COLO668 (cell line): ENCODE measurements around the gene RBM17.
"Not testable (repeated sequence)": the region's sequence is repeated elsewhere in the genome, so short reads cannot be mapped to it uniquely, and the experiment has no call there.

Experiments used
- DNase-seq: peaks from one replicate; lab custom pipeline; 2025; ENCODE audit not compliant: unreplicated experiment; lab: John Stamatoyannopoulos, UW

The RBM17 gene

DNA sequence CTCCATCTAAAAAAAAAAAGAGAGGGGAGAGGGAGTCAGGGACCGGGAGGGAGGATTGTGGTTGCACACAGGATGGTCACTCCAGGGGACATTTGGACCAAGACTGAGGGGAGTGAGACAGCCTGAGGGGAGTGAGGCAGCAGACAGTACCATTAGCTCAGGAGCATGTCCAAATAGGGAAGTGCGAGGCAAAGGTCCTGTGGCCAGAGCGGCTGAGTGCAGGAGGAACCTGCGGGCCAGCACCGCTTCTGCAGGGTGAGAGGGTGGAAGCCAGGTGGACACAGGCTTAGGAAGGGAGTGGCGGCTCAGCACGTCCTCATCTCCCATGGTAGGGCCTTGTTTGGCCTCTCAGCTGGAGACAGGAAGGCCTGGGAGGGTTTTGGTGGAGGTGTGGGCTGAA is 65.0 kb downstream of the RBM17 start:
- no peak for DNase-seq

DNA sequence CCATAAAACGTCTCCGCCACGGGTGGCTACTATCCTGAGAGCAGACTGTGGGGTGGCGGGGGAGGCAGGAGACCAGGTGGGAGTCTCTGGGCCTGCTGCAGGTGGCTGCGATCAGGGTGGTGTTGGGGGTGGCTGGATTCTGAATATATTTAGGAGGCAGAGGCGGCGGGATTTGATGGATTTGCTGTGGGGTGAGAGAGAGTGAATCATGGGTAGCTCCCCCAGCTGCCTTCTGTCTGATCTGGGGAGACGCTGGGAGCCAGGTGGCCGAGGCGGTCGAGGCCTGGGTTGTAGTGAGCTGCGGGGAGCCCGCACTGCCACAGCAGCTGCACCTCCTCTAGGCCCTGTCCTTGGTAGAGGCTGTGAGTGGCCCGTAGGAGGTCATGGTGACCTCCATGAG is 65.7 kb downstream of the RBM17 start:
- DNase-seq = no peak

DNA sequence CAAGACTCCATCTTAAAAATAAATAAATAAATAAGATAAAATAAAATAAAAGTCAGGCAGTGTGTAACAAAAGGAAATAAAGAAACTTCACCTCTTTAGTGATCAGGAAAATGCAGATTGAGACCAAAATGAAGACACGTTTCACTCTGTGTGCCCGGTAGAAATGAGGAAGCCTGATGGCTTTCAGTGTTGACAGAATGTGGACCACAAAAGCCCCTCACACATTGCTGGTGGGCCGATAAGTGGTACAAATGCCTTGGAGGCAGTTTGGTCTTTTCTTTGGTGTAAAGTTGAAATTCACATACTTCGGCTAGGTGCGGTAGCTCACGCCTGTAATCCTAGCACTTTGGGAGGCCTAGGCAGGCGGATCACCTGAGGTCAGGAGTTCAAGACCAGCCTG is 69.4 kb downstream of the RBM17 start:
- DNase-seq = no peak

DNA sequence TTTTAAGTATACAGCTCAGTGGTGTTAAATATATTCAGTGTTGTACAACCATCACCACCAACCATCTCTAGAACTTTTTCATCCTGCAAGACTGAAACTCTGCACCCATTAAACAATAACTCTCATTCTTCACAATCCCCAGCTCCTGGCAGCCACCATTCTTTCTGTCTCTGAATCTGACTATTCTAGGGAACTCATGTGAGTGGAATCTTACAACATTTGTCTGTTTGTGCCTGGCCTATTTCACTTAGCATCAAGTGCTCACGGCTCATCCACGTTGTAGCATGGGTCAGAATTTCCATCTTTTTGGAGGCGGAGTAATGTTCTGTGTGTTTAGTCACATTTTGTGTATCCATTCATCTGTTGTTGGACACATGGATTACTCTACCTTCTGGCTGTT is 73.1 kb downstream of the RBM17 start:
- no peak for DNase-seq

DNA sequence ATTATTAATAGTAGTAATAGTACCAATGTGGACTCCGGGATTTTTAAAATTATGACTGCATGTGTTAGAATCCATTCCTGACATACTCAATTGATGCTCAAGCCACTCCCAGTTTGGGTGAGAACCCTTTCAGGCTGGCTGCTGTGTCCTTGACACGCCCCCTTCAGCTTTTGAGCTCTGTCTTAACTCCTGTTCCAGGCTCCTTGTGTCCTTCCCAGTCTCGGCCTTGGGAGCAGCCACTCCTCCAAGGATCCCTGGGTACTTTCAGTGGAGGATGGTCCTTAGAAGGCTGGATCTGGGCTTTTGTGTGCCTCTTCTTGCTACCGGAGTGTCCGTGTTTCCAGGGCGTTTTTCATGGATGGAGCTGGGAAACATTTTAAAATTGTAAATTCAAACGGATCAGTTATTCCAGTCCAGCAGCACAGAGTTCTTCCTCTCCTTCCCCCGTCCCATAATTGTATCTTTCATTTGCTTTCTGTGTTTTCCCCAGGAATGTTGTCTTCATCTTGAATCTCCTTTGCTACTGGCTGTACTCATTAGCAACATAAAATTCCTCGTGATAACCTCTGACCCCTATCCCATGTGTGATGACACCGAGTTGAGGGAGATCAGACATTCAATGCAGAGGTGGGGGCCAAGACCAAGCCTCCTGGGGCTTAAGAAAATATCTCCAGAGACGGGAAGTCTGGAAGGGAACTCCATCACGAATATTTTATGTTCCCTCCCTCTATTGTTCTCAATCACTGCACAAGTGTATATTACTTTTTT is 73.9 kb downstream of the RBM17 start:
- no peak for DNase-seq

DNA sequence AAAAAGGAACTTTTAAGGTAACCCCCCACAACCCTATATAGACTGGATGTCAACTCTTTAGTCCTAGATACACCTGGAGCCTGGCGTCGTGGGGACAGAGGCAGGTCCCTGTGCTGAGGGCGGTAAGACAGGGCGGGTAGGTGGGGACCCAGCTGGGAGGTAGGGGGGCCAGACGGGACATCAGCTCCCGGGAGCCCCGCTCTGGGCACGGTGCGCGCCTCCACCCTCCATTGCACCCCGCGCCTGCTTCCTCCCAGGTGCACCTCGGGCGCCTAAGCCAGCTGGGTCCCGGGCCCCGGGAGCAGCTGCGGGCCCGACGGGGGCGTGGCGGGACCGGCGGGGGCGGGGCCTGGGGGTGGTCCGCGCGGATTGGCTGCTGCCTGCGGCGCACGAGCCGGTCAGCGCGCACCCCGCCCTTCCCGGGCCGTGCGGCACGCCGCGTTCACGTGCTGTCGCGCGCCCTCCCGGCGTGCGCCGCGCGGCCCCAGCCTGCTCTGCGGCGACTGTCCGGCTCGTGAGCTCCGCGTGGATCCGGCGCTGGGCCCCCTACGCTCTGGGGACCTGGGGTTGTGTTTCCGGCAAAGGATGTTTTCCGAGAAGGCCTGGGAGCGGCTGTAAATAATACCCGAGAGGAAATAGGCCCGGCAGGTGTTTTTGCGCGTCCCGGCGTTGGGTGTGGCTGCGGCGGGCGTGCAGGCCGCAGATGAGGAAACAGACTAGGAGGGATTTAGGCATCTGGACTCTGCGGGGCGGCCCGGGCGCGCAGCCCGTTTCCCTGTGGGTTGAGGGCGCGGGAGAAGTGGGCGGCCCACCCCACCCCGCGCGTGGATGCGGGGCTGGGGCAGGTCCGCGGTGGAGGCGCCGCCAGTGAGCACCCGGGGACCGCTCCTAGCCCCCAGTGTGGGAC is 74.8 kb downstream of the RBM17 start:
- DNase-seq = peak; percentile 94

DNA sequence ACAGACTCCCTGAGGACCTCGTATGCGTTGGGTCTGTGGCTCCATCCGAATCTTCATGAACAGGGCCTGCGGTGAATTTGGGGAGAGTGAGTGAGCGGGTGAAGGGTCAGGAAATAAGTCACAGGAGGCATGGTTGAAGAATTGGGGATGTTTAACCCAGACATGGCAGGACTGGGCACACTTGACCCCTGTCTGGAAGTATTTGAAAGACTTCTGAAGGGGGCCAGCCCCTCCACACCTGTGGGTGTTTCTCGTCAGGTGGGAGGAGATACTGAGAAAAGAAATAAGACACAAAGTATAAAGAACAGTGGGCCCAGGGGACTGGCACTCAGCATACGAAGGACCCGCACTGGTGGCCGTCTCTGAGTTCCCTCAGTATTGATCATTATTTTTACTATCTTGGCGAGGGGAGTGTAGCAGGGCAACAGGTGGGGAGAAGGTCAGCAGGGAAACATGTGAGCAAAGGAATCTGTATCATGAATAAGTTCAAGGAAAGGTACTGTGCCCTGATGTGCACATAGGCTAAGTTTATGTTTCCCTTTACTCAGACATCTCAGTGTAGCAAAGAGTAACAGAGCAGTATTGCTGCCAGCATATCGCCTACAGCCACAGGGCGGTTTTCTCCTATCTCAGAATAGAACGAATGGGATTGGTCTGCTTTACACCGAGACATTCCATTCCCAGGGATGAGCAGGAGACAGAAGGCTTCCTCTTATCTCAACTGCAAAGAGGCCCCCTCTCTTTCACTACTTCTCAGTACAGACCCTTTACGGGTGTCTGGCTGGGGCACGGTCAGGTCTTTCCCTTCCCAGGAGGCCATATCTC is 75.6 kb downstream of the RBM17 start:
- DNase-seq = no peak

DNA sequence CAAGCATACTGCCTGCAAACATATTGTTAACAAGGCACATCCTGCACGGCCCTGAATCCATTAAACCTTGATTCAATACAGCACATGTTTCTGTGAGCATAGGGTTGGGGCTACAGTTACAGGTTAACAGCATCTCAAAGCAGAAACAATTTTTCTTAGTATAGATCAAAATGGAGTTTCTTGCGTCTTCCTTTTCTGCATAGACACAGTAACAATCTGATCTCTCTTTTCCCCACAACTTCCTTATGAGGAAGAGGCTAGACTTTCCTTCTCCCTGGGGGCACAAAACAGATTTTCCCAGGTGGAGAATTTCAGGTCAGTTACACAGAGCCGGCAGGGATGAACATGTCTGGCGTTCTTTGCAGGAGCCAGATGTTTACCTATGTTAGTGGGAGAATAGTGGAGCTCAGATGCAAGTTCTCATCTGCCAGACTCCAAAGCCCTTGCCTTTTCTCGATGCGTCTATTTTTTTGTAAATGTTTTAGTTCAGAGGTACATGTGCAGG is 76.4 kb downstream of the RBM17 start:
- DNase-seq = no peak

DNA sequence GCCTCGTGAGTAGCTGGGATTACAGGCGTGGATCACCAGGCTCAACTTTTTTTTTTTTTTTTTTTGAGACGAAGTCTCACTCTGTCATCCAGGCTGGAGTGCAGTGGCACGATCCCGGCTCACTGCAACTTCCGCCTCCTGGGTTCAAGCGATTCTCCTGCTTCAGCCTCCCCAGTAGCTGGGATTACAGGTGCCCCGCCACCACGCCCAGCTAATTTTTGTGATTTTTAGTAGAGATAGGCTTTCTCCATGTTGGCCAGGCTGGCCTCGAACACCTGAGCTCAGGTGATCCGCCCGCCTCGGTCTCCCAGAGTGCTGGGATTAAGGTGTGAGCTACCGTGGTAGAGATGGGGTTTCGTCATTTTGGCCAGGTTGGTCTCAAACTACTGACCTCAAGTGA is 77.1 kb downstream of the RBM17 start:
- DNase-seq = not testable (repeated sequence)
